Endodermal cell (in vitro differentiated cells): ENCODE data around the gene SPATA32. TPM values are rescaled to one million over a fixed set of nuclear protein-coding genes. Genes with fewer than 3 reads are reported as not detected.

Source experiments
- DNase-seq: peaks from one replicate; pipeline ENCODE4 v3.0.0-alpha.2; 2017
- H3K27ac ChIP-seq: 2 replicates; pipeline ENCODE4 v1.5.1; 2013; ENCODE audit warnings: mild to moderate bottlenecking, low read depth, low read length, moderate library complexity
- H3K27me3 ChIP-seq: 2 replicates; pipeline ENCODE4 v1.6.1; 2013; ENCODE audit warnings: mild to moderate bottlenecking, low read length, moderate library complexity; ENCODE audit not compliant: insufficient read depth, control insufficient read depth, poor library complexity, severe bottlenecking
- H3K36me3 ChIP-seq: 2 replicates; pipeline ENCODE4 v1.7.0; 2013; ENCODE audit warnings: mild to moderate bottlenecking, low read length, moderate library complexity; ENCODE audit not compliant: control insufficient read depth, insufficient read depth
- H3K4me1 ChIP-seq: one replicate; pipeline ENCODE4 v1.7.0; 2013; ENCODE audit warnings: low read length; ENCODE audit not compliant: control insufficient read depth, insufficient read depth
- H3K4me3 ChIP-seq: 2 replicates; pipeline ENCODE4 v1.5.1; 2013; ENCODE audit warnings: mild to moderate bottlenecking, low read length, moderate library complexity
- H3K9ac ChIP-seq: 2 replicates; pipeline ENCODE4 v1.6.1; 2013; ENCODE audit warnings: mild to moderate bottlenecking, low read length, moderate library complexity; ENCODE audit not compliant: poor library complexity, severe bottlenecking; ENCODE audit errors: extremely low read depth
- H3K9me3 ChIP-seq: 2 replicates; pipeline ENCODE4 v1.6.1; 2013; ENCODE audit warnings: mild to moderate bottlenecking, low read length, moderate library complexity; ENCODE audit not compliant: control insufficient read depth
- H3K27ac Mint-ChIP-seq: 2 replicates; pipeline ENCODE4 v1.8.0; 2020; ENCODE audit warnings: mixed read lengths
- H3K27me3 Mint-ChIP-seq: 2 replicates; pipeline ENCODE4 v1.8.0; 2021; ENCODE audit warnings: mild to moderate bottlenecking, mixed read lengths; ENCODE audit not compliant: insufficient read depth
- H3K36me3 Mint-ChIP-seq: 2 replicates; pipeline ENCODE4 v1.8.0; 2020; ENCODE audit warnings: low read depth, mixed read lengths
- H3K4me1 Mint-ChIP-seq: 2 replicates; pipeline ENCODE4 v1.8.0; 2020; ENCODE audit warnings: mixed read lengths
- H3K4me3 Mint-ChIP-seq: 2 replicates; pipeline ENCODE4 v1.8.0; 2020; ENCODE audit warnings: mild to moderate bottlenecking, moderate library complexity, mixed read lengths
- H3K9me3 Mint-ChIP-seq: 2 replicates; pipeline ENCODE4 v1.8.0; 2020; ENCODE audit warnings: mild to moderate bottlenecking, mixed read lengths
- WGBS, 2 experiments: methylation state at CpG; one replicate each; pipeline versions ENCODE4 v1.1.5 to v1.1.7; 2013; ENCODE audit warnings: missing lambda C conversion rate in 2 of 2, mixed read lengths in 1 of 2; ENCODE audit not compliant: insufficient coverage in 1 of 2, insufficient read length in 1 of 2; 5-methylcytosine and 5-hydroxymethylcytosine counted together
- total RNA-seq, 2 donors: library from RNA; stranded (reverse); fragmentation: NEBNext Ultra II Directional in 1 of 2; extraction: Animal tissue kit (Norgen Biotek cat#: 25700) in 1 of 2; gene quantifications; 2 replicates in 1 of 2; 3 replicates in 1 of 2; pipeline ENCODE4 v1.2.1, GENCODE V29; 2021
- TF ChIP-seq, protein P1 (sequence below): fragments of 200-600 bp; sonication (generic); conservative IDR thresholded peaks from 2 replicates; pipeline ENCODE4 v1.5.0; 2021; ENCODE audit warnings: antibody characterized with exemption, mild to moderate bottlenecking

Gene SPATA32
- total RNA-seq, 2 donors from 2014 or later, result 0.18 TPM; not detected in 1

DNA sequence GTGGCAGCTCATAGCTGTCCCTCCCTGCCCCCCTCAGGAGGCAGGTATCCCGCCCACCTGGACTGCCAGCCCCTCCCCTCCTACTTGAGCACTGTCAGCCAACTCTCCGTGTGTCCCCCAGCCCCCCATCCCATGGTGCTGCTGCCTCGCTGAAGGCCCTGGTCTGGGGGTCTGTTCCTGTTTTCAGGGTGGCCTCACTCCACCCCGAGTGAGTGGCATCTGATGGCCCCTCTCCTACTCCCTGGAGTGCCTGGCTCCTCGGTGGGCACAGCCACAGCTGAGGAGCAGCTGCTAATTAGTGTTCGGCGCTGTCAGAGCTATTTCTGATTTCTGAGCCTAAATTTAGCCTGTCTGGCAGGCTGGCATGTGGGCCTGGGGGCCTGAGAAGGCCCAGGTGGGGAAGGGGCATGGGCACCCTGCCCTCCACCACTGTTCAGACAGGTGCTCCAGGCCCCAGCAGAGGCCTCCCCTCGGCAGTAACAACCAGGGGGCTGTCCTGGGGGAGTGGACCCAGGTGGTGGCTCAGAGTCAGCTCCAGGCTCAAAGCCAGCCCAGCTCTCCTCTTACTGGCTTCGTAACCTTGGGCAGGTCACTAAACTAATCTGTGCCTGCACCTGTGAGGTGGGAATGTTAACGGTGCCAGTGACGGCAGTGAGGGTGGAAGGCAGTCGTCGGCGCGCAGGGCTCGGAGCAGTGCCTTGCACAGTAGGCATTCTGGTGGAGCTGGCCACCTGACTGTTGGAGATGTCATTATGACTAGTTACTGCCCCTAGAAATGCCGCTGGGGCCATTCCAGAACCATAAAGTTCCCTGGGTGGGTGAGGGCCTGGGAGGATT lies 33.8 kb downstream of the SPATA32 start:
- WGBS, 2 experiments, result 77 to 83% methylated on average over 14 to 17 of the region's 17 CpGs
- Mint-ChIP-seq H3K27me3 (peaks cover 55% of the 10 kb centered on the region), H3K4me3 (no peak overlapping the region), H3K27ac (no peak overlapping the region), H3K36me3 (no peaks in the 10 kb centered on the region), H3K9me3 (no peaks in the 10 kb centered on the region), H3K4me1 (peaks cover 3% of the 10 kb centered on the region)
- no peak overlapping the region for H3K4me3 ChIP-seq
- H3K9me3 ChIP-seq, result no peaks in the 10 kb centered on the region
- no peaks in the 10 kb centered on the region for H3K4me1 ChIP-seq
- H3K27ac ChIP-seq, result no peak overlapping the region
- DNase-seq, result peak; percentile 55
- H3K27me3 ChIP-seq, result peaks cover 17% of the 10 kb centered on the region
- H3K9ac ChIP-seq, result no peak overlapping the region
- H3K36me3 ChIP-seq, result no peaks in the 10 kb centered on the region
- TF ChIP-seq, protein P1, sequence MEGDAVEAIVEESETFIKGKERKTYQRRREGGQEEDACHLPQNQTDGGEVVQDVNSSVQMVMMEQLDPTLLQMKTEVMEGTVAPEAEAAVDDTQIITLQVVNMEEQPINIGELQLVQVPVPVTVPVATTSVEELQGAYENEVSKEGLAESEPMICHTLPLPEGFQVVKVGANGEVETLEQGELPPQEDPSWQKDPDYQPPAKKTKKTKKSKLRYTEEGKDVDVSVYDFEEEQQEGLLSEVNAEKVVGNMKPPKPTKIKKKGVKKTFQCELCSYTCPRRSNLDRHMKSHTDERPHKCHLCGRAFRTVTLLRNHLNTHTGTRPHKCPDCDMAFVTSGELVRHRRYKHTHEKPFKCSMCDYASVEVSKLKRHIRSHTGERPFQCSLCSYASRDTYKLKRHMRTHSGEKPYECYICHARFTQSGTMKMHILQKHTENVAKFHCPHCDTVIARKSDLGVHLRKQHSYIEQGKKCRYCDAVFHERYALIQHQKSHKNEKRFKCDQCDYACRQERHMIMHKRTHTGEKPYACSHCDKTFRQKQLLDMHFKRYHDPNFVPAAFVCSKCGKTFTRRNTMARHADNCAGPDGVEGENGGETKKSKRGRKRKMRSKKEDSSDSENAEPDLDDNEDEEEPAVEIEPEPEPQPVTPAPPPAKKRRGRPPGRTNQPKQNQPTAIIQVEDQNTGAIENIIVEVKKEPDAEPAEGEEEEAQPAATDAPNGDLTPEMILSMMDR, result no peak

DNA sequence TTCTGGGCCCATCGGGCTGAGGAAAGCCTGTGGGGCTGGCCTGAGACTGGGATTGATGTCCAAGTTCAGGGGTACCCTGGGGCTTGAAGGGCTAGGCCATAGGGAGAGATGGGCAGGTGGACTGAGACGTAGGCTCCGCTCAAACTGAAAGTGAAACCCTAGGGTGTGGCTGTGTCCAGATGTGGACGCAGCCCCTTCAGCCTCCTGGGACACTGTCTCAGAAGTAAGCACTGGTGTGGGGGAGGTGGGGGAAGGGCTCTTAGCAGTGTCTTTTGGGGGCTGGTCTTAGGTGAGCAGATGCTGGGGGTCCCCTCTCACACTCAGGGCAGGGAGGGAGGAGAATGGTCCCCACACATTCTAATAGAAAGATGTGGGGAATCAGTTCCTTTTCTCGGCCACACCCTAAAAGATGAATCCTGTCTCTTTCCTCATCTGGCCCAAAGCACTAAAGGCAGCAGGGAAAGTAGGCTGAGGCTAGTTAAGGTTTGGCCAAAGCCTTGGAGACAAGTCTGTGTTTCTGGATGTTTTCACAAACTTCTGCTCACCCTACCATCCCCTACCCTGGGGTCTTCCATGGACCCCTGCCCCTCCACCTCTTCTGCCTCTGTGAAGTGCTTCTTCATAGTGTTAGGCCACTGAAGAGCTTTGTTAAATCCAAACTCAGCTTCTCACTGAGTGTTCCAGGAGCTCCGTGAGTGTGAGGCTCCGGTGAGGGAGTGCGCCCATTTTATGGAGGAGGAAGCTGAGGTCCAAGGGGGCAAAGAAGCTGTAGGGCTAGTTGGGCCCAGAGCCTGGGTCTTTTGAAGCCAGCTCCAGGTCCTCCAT lies 34.6 kb downstream of the SPATA32 start:
- DNase-seq, result no peak
- Mint-ChIP-seq H3K4me1 (peaks cover 8% of the 10 kb centered on the region), H3K9me3 (no peaks in the 10 kb centered on the region), H3K27me3 (peaks cover 56% of the 10 kb centered on the region), H3K4me3 (no peak overlapping the region), H3K36me3 (no peaks in the 10 kb centered on the region), H3K27ac (no peak overlapping the region)
- Histone ChIP-seq H3K9ac (no peak overlapping the region), H3K27me3 (peaks cover 25% of the 10 kb centered on the region), H3K27ac (no peak overlapping the region), H3K4me3 (no peak overlapping the region), H3K4me1 (no peaks in the 10 kb centered on the region), H3K9me3 (no peaks in the 10 kb centered on the region), H3K36me3 (no peaks in the 10 kb centered on the region)
- TF ChIP-seq, protein P1, result no peak
- WGBS, 2 experiments, result 85 to 100% methylated on average over 3 to 8 of the region's 8 CpGs

- H3K9me3 ChIP-seq, result no peaks in the 10 kb centered on the region
- Mint-ChIP-seq H3K27me3 (peaks cover 52% of the 10 kb centered on the region), H3K4me1 (peaks cover 8% of the 10 kb centered on the region), H3K27ac (no peak overlapping the region), H3K4me3 (no peak overlapping the region), H3K36me3 (no peaks in the 10 kb centered on the region), H3K9me3 (no peaks in the 10 kb centered on the region)
- H3K4me3 ChIP-seq, result no peak overlapping the region
- WGBS, 2 experiments, result 86 to 96% methylated on average over 3 of the region's 3 CpGs
- TF ChIP-seq, protein P1, result no peak
- H3K9ac ChIP-seq, result no peak overlapping the region
- H3K27me3 ChIP-seq, result peaks cover 29% of the 10 kb centered on the region
- H3K4me1 ChIP-seq, result no peaks in the 10 kb centered on the region
- H3K27ac ChIP-seq, result no peak overlapping the region
- H3K36me3 ChIP-seq, result no peaks in the 10 kb centered on the region
- DNase-seq, result no peak
Observed at GRCh38 chr17:45226576-45226975, 35.3 kb downstream of the SPATA32 start.
